Hepatocyte (in vitro differentiated cells): ENCODE measurements around the gene ASIC2. TPM values are rescaled to one million over a fixed set of nuclear protein-coding genes. Genes with fewer than 3 reads are reported as not detected.

Experiments
- DNase-seq: peaks from one replicate; pipeline ENCODE4 v3.0.0-alpha.2; 2016; ENCODE audit warnings: low spot score
- H2AFZ ChIP-seq: fragments of 200-600 bp; sonication (generic); 2 replicates; pipeline ENCODE4 v1.6.0; 2016; ENCODE audit warnings: antibody characterized with exemption, mild to moderate bottlenecking
- H3K27ac ChIP-seq: fragments of 200-600 bp; sonication (generic); 2 replicates; pipeline ENCODE4 v1.5.1; 2016; ENCODE audit warnings: mild to moderate bottlenecking
- H3K27me3 ChIP-seq: fragments of 200-600 bp; sonication (generic); 2 replicates; pipeline ENCODE4 v1.6.1; 2016
- H3K36me3 ChIP-seq: fragments of 200-600 bp; sonication (generic); replicated peaks from 2 replicates; pipeline ENCODE4 v1.5.1; 2016; ENCODE audit warnings: low read depth; ENCODE audit not compliant: insufficient read depth
- H3K4me1 ChIP-seq: fragments of 200-600 bp; sonication (generic); 2 replicates; pipeline ENCODE4 v1.5.1; 2016; ENCODE audit warnings: mild to moderate bottlenecking, moderate library complexity; ENCODE audit not compliant: insufficient read depth
- H3K4me2 ChIP-seq: fragments of 200-600 bp; sonication (generic); 2 replicates; pipeline ENCODE4 v1.6.0; 2016
- H3K4me3 ChIP-seq: fragments of 200-600 bp; sonication (generic); 2 replicates; pipeline ENCODE4 v1.5.1; 2016; ENCODE audit warnings: mild to moderate bottlenecking
- H3K79me2 ChIP-seq: fragments of 200-600 bp; sonication (generic); 2 replicates; pipeline ENCODE4 v1.6.0; 2017; ENCODE audit warnings: mild to moderate bottlenecking
- H3K9me2 ChIP-seq: fragments of 200-600 bp; sonication (generic); replicated peaks from 2 replicates; pipeline ENCODE4 v1.6.0; 2017; ENCODE audit warnings: mild to moderate bottlenecking; ENCODE audit not compliant: insufficient read depth
- H3K9me3 ChIP-seq: fragments of 200-600 bp; sonication (generic); 2 replicates; pipeline ENCODE4 v1.5.1; 2016; ENCODE audit warnings: low read depth, mild to moderate bottlenecking
- H4K20me1 ChIP-seq: fragments of 200-600 bp; sonication (generic); 2 replicates; pipeline ENCODE4 v1.6.0; 2016; ENCODE audit warnings: mild to moderate bottlenecking; ENCODE audit not compliant: insufficient read depth, poor library complexity, severe bottlenecking
- EZH2 ChIP-seq: fragments of 200-600 bp; sonication (generic); IDR thresholded peaks from 2 replicates; pipeline ENCODE4 v1.6.1; 2016; ENCODE audit warnings: antibody characterized with exemption, mild to moderate bottlenecking, borderline replicate concordance
- EZH2phosphoT487 ChIP-seq: fragments of 200-600 bp; sonication (generic); IDR thresholded peaks from one replicate; pipeline ENCODE4 v1.6.1; 2018; ENCODE audit warnings: antibody characterized with exemption, mild to moderate bottlenecking, low read depth, moderate library complexity; ENCODE audit not compliant: unreplicated experiment, severe bottlenecking
- WGBS: methylation state at CpG from one replicate; pipeline ENCODE4 v1.1.6; 2016; ENCODE audit warnings: low lambda C conversion rate; ENCODE audit errors: missing lambda C conversion rate; 5-methylcytosine and 5-hydroxymethylcytosine counted together
- polyA plus RNA-seq: library from polyadenylated mRNA; unstranded; fragments of >200 nt; fragmentation: Nextera tagmentation; extraction: Ambion mirVana; gene quantifications from 2 replicates; pipeline ENCODE4 v1.2.1, GENCODE V29; 2016
- total RNA-seq: library from RNA; depleted of rRNA; stranded (reverse); fragments of >200 nt; gene quantifications from 2 replicates; pipeline ENCODE4 v1.2.3, GENCODE V29; 2014
- TF ChIP-seq, protein P1 (sequence below): fragments of 200-600 bp; sonication (generic); IDR thresholded peaks from 2 replicates; pipeline ENCODE4 v1.5.1; 2016; ENCODE audit warnings: antibody characterized with exemption, mild to moderate bottlenecking; ENCODE audit not compliant: poor library complexity

ASIC2 gene
- total and polyA plus RNA-seq, 2 experiments from 2014 or later = 2.3 to 3.3 TPM

GRCh38 chr17:33239702-33240101, 53.4 kb downstream of the ASIC2 start:
- no peaks in the 10 kb centered on the region for H3K79me2 ChIP-seq
- no peak overlapping the region for H3K27ac ChIP-seq
- WGBS = 78% methylated on average over 1 of the region's 1 CpG
- no peak overlapping the region for H3K4me2 ChIP-seq
- no peaks in the 10 kb centered on the region for H3K4me1 ChIP-seq
- no peaks in the 10 kb centered on the region for H3K36me3 ChIP-seq
- H3K27me3 ChIP-seq = no peaks in the 10 kb centered on the region
- TF ChIP-seq EZH2 (no peak), EZH2phosphoT487 (no peak)
- TF ChIP-seq, protein P1, sequence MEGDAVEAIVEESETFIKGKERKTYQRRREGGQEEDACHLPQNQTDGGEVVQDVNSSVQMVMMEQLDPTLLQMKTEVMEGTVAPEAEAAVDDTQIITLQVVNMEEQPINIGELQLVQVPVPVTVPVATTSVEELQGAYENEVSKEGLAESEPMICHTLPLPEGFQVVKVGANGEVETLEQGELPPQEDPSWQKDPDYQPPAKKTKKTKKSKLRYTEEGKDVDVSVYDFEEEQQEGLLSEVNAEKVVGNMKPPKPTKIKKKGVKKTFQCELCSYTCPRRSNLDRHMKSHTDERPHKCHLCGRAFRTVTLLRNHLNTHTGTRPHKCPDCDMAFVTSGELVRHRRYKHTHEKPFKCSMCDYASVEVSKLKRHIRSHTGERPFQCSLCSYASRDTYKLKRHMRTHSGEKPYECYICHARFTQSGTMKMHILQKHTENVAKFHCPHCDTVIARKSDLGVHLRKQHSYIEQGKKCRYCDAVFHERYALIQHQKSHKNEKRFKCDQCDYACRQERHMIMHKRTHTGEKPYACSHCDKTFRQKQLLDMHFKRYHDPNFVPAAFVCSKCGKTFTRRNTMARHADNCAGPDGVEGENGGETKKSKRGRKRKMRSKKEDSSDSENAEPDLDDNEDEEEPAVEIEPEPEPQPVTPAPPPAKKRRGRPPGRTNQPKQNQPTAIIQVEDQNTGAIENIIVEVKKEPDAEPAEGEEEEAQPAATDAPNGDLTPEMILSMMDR = no peak
- DNase-seq = no peak
- H3K9me2 ChIP-seq = no peaks in the 10 kb centered on the region
- no peak overlapping the region for H2AFZ ChIP-seq
- no peaks in the 10 kb centered on the region for H3K9me3 ChIP-seq
- no peak overlapping the region for H3K4me3 ChIP-seq
- H4K20me1 ChIP-seq = no peaks in the 10 kb centered on the region

GRCh38 chr17:33234930-33235685, 58.0 kb downstream of the ASIC2 start:
- no peak overlapping the region for H3K4me2 ChIP-seq
- H2AFZ ChIP-seq = no peak overlapping the region
- no peaks in the 10 kb centered on the region for H3K9me2 ChIP-seq
- H3K27me3 ChIP-seq = no peaks in the 10 kb centered on the region
- no peaks in the 10 kb centered on the region for H3K4me1 ChIP-seq
- H3K36me3 ChIP-seq = no peaks in the 10 kb centered on the region
- H3K9me3 ChIP-seq = no peaks in the 10 kb centered on the region
- no peak overlapping the region for H3K4me3 ChIP-seq
- no peaks in the 10 kb centered on the region for H4K20me1 ChIP-seq
- 72% methylated on average over 6 of the region's 6 CpGs for WGBS
- peak; percentile 65 for DNase-seq
- no peak for TF ChIP-seq EZH2
- TF ChIP-seq, protein P1 = no peak
- no peak for TF ChIP-seq EZH2phosphoT487
- H3K27ac ChIP-seq = no peak overlapping the region
- no peaks in the 10 kb centered on the region for H3K79me2 ChIP-seq

DNA sequence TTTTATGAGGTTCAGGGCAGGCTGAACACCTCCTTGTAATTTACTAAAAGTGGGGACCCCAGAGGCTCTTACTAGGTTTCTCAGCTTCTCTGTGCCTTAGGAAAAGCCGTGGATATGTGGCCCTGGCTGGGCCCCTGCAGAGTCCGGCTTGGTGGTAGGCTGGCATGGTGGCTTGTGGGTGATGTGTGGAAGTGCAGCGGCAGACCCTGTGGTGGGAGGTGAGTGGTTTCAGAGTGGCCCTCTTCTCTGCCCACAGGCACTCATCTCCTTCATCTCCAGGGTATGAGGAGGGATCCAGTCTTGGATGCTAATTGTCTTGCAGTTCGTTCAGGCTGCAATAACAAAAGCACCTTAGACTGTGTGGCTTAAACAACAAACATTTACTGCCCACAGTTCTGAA, 58.9 kb downstream of the ASIC2 start:
- 79% methylated on average over 4 of the region's 4 CpGs for WGBS
- H2AFZ ChIP-seq = no peak overlapping the region
- H3K79me2 ChIP-seq = no peaks in the 10 kb centered on the region
- no peak overlapping the region for H3K4me3 ChIP-seq
- no peaks in the 10 kb centered on the region for H3K9me2 ChIP-seq
- DNase-seq = no peak
- TF ChIP-seq EZH2phosphoT487 (no peak), EZH2 (no peak)
- TF ChIP-seq, protein P1 = no peak
- no peak overlapping the region for H3K27ac ChIP-seq
- no peaks in the 10 kb centered on the region for H3K27me3 ChIP-seq
- H3K4me2 ChIP-seq = no peak overlapping the region
- H3K9me3 ChIP-seq = no peaks in the 10 kb centered on the region
- no peaks in the 10 kb centered on the region for H4K20me1 ChIP-seq
- H3K36me3 ChIP-seq = no peaks in the 10 kb centered on the region
- no peaks in the 10 kb centered on the region for H3K4me1 ChIP-seq
